IgD-negative memory B cell (primary cell): Measurements from ENCODE around the gene NOP56. TPM values are rescaled to one million over a fixed set of nuclear protein-coding genes. Genes with fewer than 3 reads are reported as not detected.

Source experiments
- H3K27ac Mint-ChIP-seq, 3 donors: one replicate each; pipeline ENCODE4 v1.8.0; 2020 to 2022; ENCODE audit warnings: mild to moderate bottlenecking in 3 of 3, mixed read lengths in 3 of 3, moderate library complexity in 1 of 3
- H3K27me3 Mint-ChIP-seq: one replicate; pipeline ENCODE4 v1.8.0; 2021; ENCODE audit warnings: mixed read lengths
- H3K36me3 Mint-ChIP-seq: one replicate; pipeline ENCODE4 v1.8.0; 2020; ENCODE audit warnings: mild to moderate bottlenecking, mixed read lengths
- H3K4me1 Mint-ChIP-seq, 3 donors: one replicate each; pipeline ENCODE4 v1.8.0; 2020 to 2022; ENCODE audit warnings: mixed read lengths in 3 of 3, mild to moderate bottlenecking in 1 of 3
- H3K4me3 Mint-ChIP-seq, 4 donors: one replicate each; pipeline ENCODE4 v1.8.0; 2020 to 2022; ENCODE audit warnings: mild to moderate bottlenecking in 4 of 4, mixed read lengths in 4 of 4, moderate library complexity in 3 of 4
- H3K9me3 Mint-ChIP-seq, 3 donors: one replicate each; pipeline ENCODE4 v1.8.0; 2020 to 2021; ENCODE audit warnings: mixed read lengths in 3 of 3, mild to moderate bottlenecking in 1 of 3
- polyA plus RNA-seq: library from polyadenylated mRNA; unstranded; fragments of 300-500 nt; fragmentation: Illumina TruSeq; gene quantifications from one replicate; pipeline ENCODE4 v1.2.3, GENCODE V29; 2021

Gene NOP56
- polyA plus RNA-seq = 123 TPM

GRCh38 chr20:2651772-2652723 is at the start of gene NOP56:
NOP56 (plus strand) TSS chr20:2652632; CDS start chr20:2652661, 29 bp downstream.
- Mint-ChIP-seq H3K4me3 (peak within 1 kb of the TSS; percentile 87 to 96 (median 90)), H3K4me1 (peaks cover 9 to 18% (median 9%) of the 10 kb centered on the region in 3 donors), H3K27ac (peak within 1 kb of the TSS; percentile 84 to 94 (median 93)), H3K9me3 (no peaks in the 10 kb centered on the region), H3K36me3 (peaks cover 2% of the 10 kb centered on the region), H3K27me3 (no peaks in the 10 kb centered on the region)

GRCh38 chr20:2602746-2603145 is 49.7 kb upstream of the NOP56 start:
- Mint-ChIP-seq H3K4me3 (no peak overlapping the region), H3K27me3 (peaks cover 3% of the 10 kb centered on the region), H3K9me3 (peaks cover 0 to 14% (median 4%) of the 10 kb centered on the region in 3 donors), H3K27ac (no peak overlapping the region), H3K4me1 (no peaks in the 10 kb centered on the region), H3K36me3 (peaks cover 6% of the 10 kb centered on the region)

GRCh38 chr20:2603816-2604505 is 48.5 kb upstream of the NOP56 start:
- peaks cover 6% of the 10 kb centered on the region for H3K36me3 Mint-ChIP-seq
- H3K27me3 Mint-ChIP-seq = no peaks in the 10 kb centered on the region
- H3K9me3 Mint-ChIP-seq = peaks cover 0 to 14% (median 4%) of the 10 kb centered on the region in 3 donors
- H3K27ac Mint-ChIP-seq = no peak overlapping the region
- H3K4me1 Mint-ChIP-seq = no peaks in the 10 kb centered on the region
- H3K4me3 Mint-ChIP-seq = no peak overlapping the region

- H3K27ac Mint-ChIP-seq = no peak overlapping the region
- no peak overlapping the region for H3K4me3 Mint-ChIP-seq
- peaks cover 6% of the 10 kb centered on the region for H3K36me3 Mint-ChIP-seq
- H3K4me1 Mint-ChIP-seq = no peaks in the 10 kb centered on the region
- H3K9me3 Mint-ChIP-seq = peaks cover under 1 to 14% (median 5%) of the 10 kb centered on the region in 3 donors
- no peaks in the 10 kb centered on the region for H3K27me3 Mint-ChIP-seq
Measured at GRCh38 chr20:2604506-2604835, 48.0 kb upstream of the NOP56 start.

GRCh38 chr20:2606507-2607006 is 45.9 kb upstream of the NOP56 start:
- Mint-ChIP-seq H3K27me3 (peaks cover 8% of the 10 kb centered on the region), H3K27ac (no peak overlapping the region), H3K9me3 (peaks cover 2 to 14% (median 6%) of the 10 kb centered on the region in 3 donors), H3K36me3 (peaks cover 7% of the 10 kb centered on the region), H3K4me3 (no peak overlapping the region), H3K4me1 (no peaks in the 10 kb centered on the region)

- Mint-ChIP-seq H3K9me3 (peaks cover 2 to 8% (median 8%) of the 10 kb centered on the region in 3 donors), H3K36me3 (peaks cover 2% of the 10 kb centered on the region), H3K27ac (no peak overlapping the region), H3K4me3 (no peak overlapping the region), H3K4me1 (no peaks in the 10 kb centered on the region), H3K27me3 (peaks cover 12% of the 10 kb centered on the region)
Measured at GRCh38 chr20:2610326-2610725, 42.1 kb upstream of the NOP56 start.

GRCh38 chr20:2610941-2611720 is 41.3 kb upstream of the NOP56 start:
- Mint-ChIP-seq H3K4me1 (no peaks in the 10 kb centered on the region), H3K36me3 (peaks cover 1% of the 10 kb centered on the region), H3K27ac (no peak overlapping the region), H3K9me3 (peaks cover 2 to 8% (median 8%) of the 10 kb centered on the region in 3 donors), H3K27me3 (peaks cover 13% of the 10 kb centered on the region), H3K4me3 (no peak overlapping the region)

- no peak overlapping the region for H3K27ac Mint-ChIP-seq
- H3K36me3 Mint-ChIP-seq = peaks cover 1% of the 10 kb centered on the region
- peaks cover 2 to 8% (median 6%) of the 10 kb centered on the region in 3 donors for H3K9me3 Mint-ChIP-seq
- no peak overlapping the region for H3K4me3 Mint-ChIP-seq
- H3K4me1 Mint-ChIP-seq = peaks cover 0 to 1% (median 0%) of the 10 kb centered on the region in 3 donors
- peaks cover 17% of the 10 kb centered on the region for H3K27me3 Mint-ChIP-seq
Measured at GRCh38 chr20:2612073-2612472, 40.4 kb upstream of the NOP56 start.

GRCh38 chr20:2616634-2617033 is 35.8 kb upstream of the NOP56 start:
- Mint-ChIP-seq H3K27ac (no peak overlapping the region), H3K27me3 (peaks cover 28% of the 10 kb centered on the region), H3K9me3 (peaks cover 0 to 6% (median 0%) of the 10 kb centered on the region in 3 donors), H3K4me3 (no peak overlapping the region), H3K36me3 (peaks cover 3% of the 10 kb centered on the region), H3K4me1 (peaks cover 0 to 5% (median 0%) of the 10 kb centered on the region in 3 donors)

GRCh38 chr20:2617099-2617714 is 35.2 kb upstream of the NOP56 start:
- Mint-ChIP-seq H3K27me3 (peaks cover 29% of the 10 kb centered on the region), H3K36me3 (peaks cover 3% of the 10 kb centered on the region), H3K27ac (no peak overlapping the region)

GRCh38 chr20:2618815-2619214 is 33.6 kb upstream of the NOP56 start:
- H3K27me3 Mint-ChIP-seq = peaks cover 33% of the 10 kb centered on the region

More at GRCh38 chr20:2617099-2617714, 35.2 kb upstream of the NOP56 start:
- Mint-ChIP-seq H3K9me3 (peaks cover 0 to 6% (median 0%) of the 10 kb centered on the region in 3 donors), H3K4me3 (peak overlapping the region in 2 of 4 donors; percentile 66 to 69), H3K4me1 (peaks cover 0 to 5% (median 0%) of the 10 kb centered on the region in 3 donors)

GRCh38 chr20:2619337-2619736 is 33.1 kb upstream of the NOP56 start:
- Mint-ChIP-seq H3K4me1 (peaks cover 0 to 5% (median 0%) of the 10 kb centered on the region in 3 donors), H3K27me3 (peaks cover 34% of the 10 kb centered on the region), H3K4me3 (peak overlapping the region in 1 of 4 donors; percentile 29)

More at GRCh38 chr20:2618815-2619214, 33.6 kb upstream of the NOP56 start:
- H3K4me1 Mint-ChIP-seq = peaks cover 0 to 5% (median 0%) of the 10 kb centered on the region in 3 donors
- no peak overlapping the region for H3K27ac Mint-ChIP-seq
- peaks cover 0 to 6% (median 0%) of the 10 kb centered on the region in 3 donors for H3K9me3 Mint-ChIP-seq
- H3K36me3 Mint-ChIP-seq = peaks cover 3% of the 10 kb centered on the region
- peak overlapping the region in 1 of 4 donors; percentile 9 for H3K4me3 Mint-ChIP-seq

GRCh38 chr20:2619961-2620595 is 32.4 kb upstream of the NOP56 start:
- Mint-ChIP-seq H3K36me3 (peaks cover 3% of the 10 kb centered on the region), H3K27me3 (peaks cover 34% of the 10 kb centered on the region), H3K9me3 (peaks cover 0 to 6% (median 0%) of the 10 kb centered on the region in 3 donors), H3K4me3 (no peak overlapping the region), H3K27ac (peak overlapping the region in 1 of 3 donors; percentile 6), H3K4me1 (peaks cover 0 to 5% (median 0%) of the 10 kb centered on the region in 3 donors)

More at GRCh38 chr20:2619337-2619736, 33.1 kb upstream of the NOP56 start:
- H3K36me3 Mint-ChIP-seq = peaks cover 3% of the 10 kb centered on the region
- no peak overlapping the region for H3K27ac Mint-ChIP-seq
- peaks cover 0 to 6% (median 0%) of the 10 kb centered on the region in 3 donors for H3K9me3 Mint-ChIP-seq
